MG63 (cell line): ENCODE results near the gene ENPP6. TPM values are rescaled to one million over a fixed set of nuclear protein-coding genes. Genes with fewer than 3 reads are reported as not detected.

Source experiments
- DNase-seq: peaks from one replicate; pipeline ENCODE4 v3.0.0-alpha.2; 2020
- H3K27me3 ChIP-seq: fragments of 250-450 bp; sonication (Bioruptor Pico); 2 replicates; pipeline ENCODE4 v1.5.1; 2020; ENCODE audit warnings: mild to moderate bottlenecking, moderate library complexity
- H3K36me3 ChIP-seq: fragments of 250-450 bp; sonication (Bioruptor Pico); 2 replicates; pipeline ENCODE4 v1.5.1; 2020; ENCODE audit warnings: mild to moderate bottlenecking, moderate library complexity
- H3K4me3 ChIP-seq: fragments of 250-450 bp; sonication (Bioruptor Pico); 2 replicates; pipeline ENCODE4 v1.5.1; 2020; ENCODE audit warnings: mild to moderate bottlenecking, moderate library complexity
- H3K9me3 ChIP-seq: fragments of 250-450 bp; sonication (Bioruptor Pico); 2 replicates; pipeline ENCODE4 v1.5.1; 2020; ENCODE audit warnings: mild to moderate bottlenecking, moderate library complexity
- total RNA-seq: library from RNA; depleted of rRNA; stranded (reverse); fragments of >200 nt; shearing (Covaris generic); gene quantifications from 2 replicates; pipeline ENCODE4 v1.2.3, GENCODE V29; 2014; ENCODE audit warnings: low replicate concordance; rRNA removed

The ENPP6 gene
- total RNA-seq = 0.16 and 0.27 TPM in 2 replicates

- Histone ChIP-seq H3K9me3 (no peaks in the 10 kb centered on the region), H3K27me3 (no peaks in the 10 kb centered on the region)
These were observed at the start of gene ENPP6 for GRCh38 chr4:184217634-184218033. TSS of gene ENPP6 (minus strand) at chr4:184217873. CDS start at chr4:184217819, 54 bp downstream.

GRCh38 chr4:184267206-184267608 is 49.5 kb upstream of the ENPP6 start:
- Histone ChIP-seq H3K27me3 (no peaks in the 10 kb centered on the region), H3K9me3 (no peaks in the 10 kb centered on the region), H3K36me3 (no peaks in the 10 kb centered on the region), H3K4me3 (peak overlapping the region; percentile 61)
- DNase-seq = no peak

More at GRCh38 chr4:184217634-184218033, at the start of gene ENPP6:
- DNase-seq = no peak
- Histone ChIP-seq H3K36me3 (no peaks in the 10 kb centered on the region), H3K4me3 (no peak within 1 kb of the TSS)

- DNase-seq = no peak
- H3K27me3 ChIP-seq = no peaks in the 10 kb centered on the region
- no peak overlapping the region for H3K4me3 ChIP-seq
- H3K9me3 ChIP-seq = no peaks in the 10 kb centered on the region
- H3K36me3 ChIP-seq = no peaks in the 10 kb centered on the region
These were observed 48.1 kb upstream of the ENPP6 start for GRCh38 chr4:184265546-184266351.

- Histone ChIP-seq H3K4me3 (no peak overlapping the region), H3K27me3 (no peaks in the 10 kb centered on the region), H3K9me3 (no peaks in the 10 kb centered on the region), H3K36me3 (no peaks in the 10 kb centered on the region)
- DNase-seq = peak; percentile 77
These were observed 46.4 kb upstream of the ENPP6 start for GRCh38 chr4:184263910-184264732.

GRCh38 chr4:184263461-184263860 is 45.8 kb upstream of the ENPP6 start:
- no peaks in the 10 kb centered on the region for H3K36me3 ChIP-seq
- DNase-seq = no peak
- no peak overlapping the region for H3K4me3 ChIP-seq
- no peaks in the 10 kb centered on the region for H3K9me3 ChIP-seq
- no peaks in the 10 kb centered on the region for H3K27me3 ChIP-seq

GRCh38 chr4:184262901-184263300 is 45.2 kb upstream of the ENPP6 start:
- DNase-seq = peak; percentile 26
- no peaks in the 10 kb centered on the region for H3K27me3 ChIP-seq
- no peak overlapping the region for H3K4me3 ChIP-seq
- H3K9me3 ChIP-seq = no peaks in the 10 kb centered on the region
- no peaks in the 10 kb centered on the region for H3K36me3 ChIP-seq

GRCh38 chr4:184261246-184261645 is 43.6 kb upstream of the ENPP6 start:
- Histone ChIP-seq H3K9me3 (no peaks in the 10 kb centered on the region), H3K27me3 (no peaks in the 10 kb centered on the region), H3K36me3 (no peaks in the 10 kb centered on the region), H3K4me3 (no peak overlapping the region)
- no peak for DNase-seq

GRCh38 chr4:184259866-184260265 is 42.2 kb upstream of the ENPP6 start:
- no peaks in the 10 kb centered on the region for H3K9me3 ChIP-seq
- H3K27me3 ChIP-seq = no peaks in the 10 kb centered on the region
- H3K4me3 ChIP-seq = no peak overlapping the region
- no peaks in the 10 kb centered on the region for H3K36me3 ChIP-seq
- DNase-seq = no peak

- Histone ChIP-seq H3K9me3 (no peaks in the 10 kb centered on the region), H3K36me3 (no peaks in the 10 kb centered on the region), H3K4me3 (no peak overlapping the region), H3K27me3 (no peaks in the 10 kb centered on the region)
- no peak for DNase-seq
These were observed 41.4 kb upstream of the ENPP6 start for GRCh38 chr4:184259081-184259480.

- DNase-seq = no peak
- Histone ChIP-seq H3K36me3 (no peaks in the 10 kb centered on the region), H3K4me3 (no peak overlapping the region), H3K9me3 (no peaks in the 10 kb centered on the region), H3K27me3 (no peaks in the 10 kb centered on the region)
These were observed 38.4 kb upstream of the ENPP6 start for GRCh38 chr4:184255871-184256642.

- H3K27me3 ChIP-seq = no peaks in the 10 kb centered on the region
These were observed 37.7 kb upstream of the ENPP6 start for GRCh38 chr4:184255361-184255760.

GRCh38 chr4:184253072-184253420 is 35.4 kb upstream of the ENPP6 start:
- Histone ChIP-seq H3K9me3 (no peaks in the 10 kb centered on the region), H3K27me3 (no peaks in the 10 kb centered on the region), H3K36me3 (no peaks in the 10 kb centered on the region), H3K4me3 (no peak overlapping the region)
- DNase-seq = no peak

More at GRCh38 chr4:184255361-184255760, 37.7 kb upstream of the ENPP6 start:
- Histone ChIP-seq H3K9me3 (no peaks in the 10 kb centered on the region), H3K4me3 (no peak overlapping the region), H3K36me3 (no peaks in the 10 kb centered on the region)
- DNase-seq = no peak

GRCh38 chr4:184252136-184253071 is 34.7 kb upstream of the ENPP6 start:
- Histone ChIP-seq H3K27me3 (no peaks in the 10 kb centered on the region), H3K4me3 (no peak overlapping the region), H3K36me3 (no peaks in the 10 kb centered on the region), H3K9me3 (no peaks in the 10 kb centered on the region)
- no peak for DNase-seq

- H3K9me3 ChIP-seq = no peaks in the 10 kb centered on the region
- DNase-seq = no peak
- no peaks in the 10 kb centered on the region for H3K27me3 ChIP-seq
- no peak overlapping the region for H3K4me3 ChIP-seq
- H3K36me3 ChIP-seq = no peaks in the 10 kb centered on the region
These were observed 34.0 kb upstream of the ENPP6 start for GRCh38 chr4:184251670-184251980.

- no peaks in the 10 kb centered on the region for H3K36me3 ChIP-seq
- no peak for DNase-seq
- no peaks in the 10 kb centered on the region for H3K27me3 ChIP-seq
- H3K9me3 ChIP-seq = no peaks in the 10 kb centered on the region
- no peak overlapping the region for H3K4me3 ChIP-seq
These were observed 33.4 kb upstream of the ENPP6 start for GRCh38 chr4:184250795-184251669.
